HG03571 (cell line): Measurements from ENCODE around the gene SLC8A2.
"Not testable (repeated sequence)": the region's sequence is repeated elsewhere in the genome, so short reads cannot be mapped to it uniquely, and the experiment has no call there.

Source experiments
- ATAC-seq: cut with Tn5 transposase; IDR thresholded peaks from one replicate; pipeline ENCODE4 v1.9.1; 2021; ENCODE audit not compliant: unreplicated experiment

SLC8A2 gene

GRCh38 chr19:47415953-47416642, 55.6 kb downstream of the SLC8A2 start:
- no peak for ATAC-seq

DNA sequence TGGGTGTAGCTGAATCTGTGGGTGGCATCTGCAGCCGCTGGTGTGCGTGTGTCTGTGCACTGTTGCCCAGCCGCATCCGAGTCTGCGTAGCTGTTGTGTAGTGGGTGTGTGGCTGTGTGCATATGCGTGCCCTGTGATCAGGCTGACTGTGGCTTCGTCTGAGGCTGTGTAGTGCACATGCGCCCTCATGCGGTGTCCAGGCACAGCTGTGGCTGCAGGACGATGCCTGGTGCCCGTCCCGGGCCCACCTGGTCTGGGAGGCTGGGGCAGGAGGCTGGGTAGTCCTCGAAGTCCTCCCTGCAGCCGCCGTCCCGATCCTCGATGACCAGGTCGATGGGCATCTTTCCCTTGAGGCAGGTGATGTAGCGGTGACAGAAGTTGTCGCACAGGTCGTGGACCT, 57.2 kb downstream of the SLC8A2 start:
- no peak for ATAC-seq

GRCh38 chr19:47413941-47414340, 57.8 kb downstream of the SLC8A2 start:
- ATAC-seq = no peak

DNA sequence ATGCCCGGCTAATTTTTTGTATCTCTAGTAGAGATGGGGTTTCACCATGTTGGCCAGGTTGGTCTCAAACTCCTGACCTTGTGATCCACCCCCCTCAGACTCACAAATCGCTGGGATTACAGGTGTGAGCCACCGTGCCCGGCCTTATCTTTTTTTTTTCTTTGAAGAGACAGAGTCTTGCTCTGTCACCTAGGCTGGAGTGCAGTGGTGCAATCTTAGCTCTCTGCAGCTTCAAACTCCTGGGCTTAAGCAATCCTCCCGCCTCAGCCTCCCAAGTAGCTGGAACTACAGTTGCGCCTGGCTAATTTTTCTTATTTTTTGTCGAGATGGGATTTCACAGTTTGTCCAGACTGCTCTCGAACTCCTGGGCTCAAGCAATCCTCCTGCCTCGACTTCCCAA, 60.0 kb downstream of the SLC8A2 start:
- ATAC-seq = not testable (repeated sequence)

DNA sequence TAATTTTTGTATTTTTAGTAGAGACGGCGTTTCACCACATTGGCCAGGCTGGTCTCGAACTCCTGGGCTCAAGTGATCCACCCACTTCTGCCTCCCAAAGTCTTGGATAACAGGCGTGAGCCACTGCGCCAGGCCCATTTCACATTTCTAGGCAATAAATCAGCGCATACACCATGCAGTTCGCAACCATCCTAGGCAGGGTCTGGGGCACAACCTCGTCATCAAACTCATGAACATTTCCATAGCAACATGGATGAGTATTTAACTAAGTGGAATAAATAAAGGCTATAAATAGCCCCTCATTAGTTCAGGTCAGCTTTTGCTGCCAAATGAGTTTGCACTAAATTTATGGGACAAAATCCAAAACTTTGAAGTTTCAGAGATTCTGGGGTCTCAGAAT, 60.6 kb downstream of the SLC8A2 start:
- ATAC-seq = no peak

DNA sequence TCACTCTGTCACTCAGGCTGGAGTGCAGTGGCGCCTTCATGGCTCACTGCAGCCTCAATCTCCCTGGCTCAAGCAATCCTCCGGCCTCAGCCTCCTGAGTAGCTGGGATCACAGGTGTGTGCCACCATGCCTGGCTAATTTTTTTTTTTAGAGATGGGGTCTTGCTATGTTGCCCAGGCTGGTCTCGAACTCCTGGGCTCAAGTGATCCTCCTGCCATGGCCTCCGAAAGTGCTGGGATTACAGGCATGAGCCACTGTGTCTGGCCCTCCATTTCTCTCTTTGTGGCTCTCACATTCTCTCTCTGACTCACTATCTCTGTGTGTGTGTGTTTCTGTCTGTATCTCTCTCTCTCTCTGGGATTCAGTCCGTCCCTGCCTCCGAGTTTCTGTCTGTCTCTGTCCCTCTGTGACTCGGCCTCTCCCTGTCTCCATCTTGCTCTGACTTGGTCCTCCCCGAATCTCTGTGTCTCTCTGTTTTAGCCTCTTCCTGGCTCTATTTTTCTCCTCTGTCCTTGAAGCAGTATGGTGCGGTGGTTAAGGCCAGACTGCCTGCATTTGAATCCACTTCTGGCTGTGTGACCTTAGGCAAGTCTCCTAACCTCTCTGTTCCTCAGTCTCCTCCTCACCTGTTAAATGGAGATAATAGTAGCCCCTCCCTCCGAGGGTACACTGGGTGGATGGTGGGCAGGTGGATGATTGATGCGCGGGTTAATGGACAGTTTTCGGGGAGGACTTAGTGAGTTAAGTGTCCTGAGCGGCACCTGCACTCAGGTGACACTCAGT, 63.3 kb downstream of the SLC8A2 start:
- ATAC-seq = no peak

- ATAC-seq = no peak
Measured at GRCh38 chr19:47407417-47407774, 64.3 kb downstream of the SLC8A2 start.

DNA sequence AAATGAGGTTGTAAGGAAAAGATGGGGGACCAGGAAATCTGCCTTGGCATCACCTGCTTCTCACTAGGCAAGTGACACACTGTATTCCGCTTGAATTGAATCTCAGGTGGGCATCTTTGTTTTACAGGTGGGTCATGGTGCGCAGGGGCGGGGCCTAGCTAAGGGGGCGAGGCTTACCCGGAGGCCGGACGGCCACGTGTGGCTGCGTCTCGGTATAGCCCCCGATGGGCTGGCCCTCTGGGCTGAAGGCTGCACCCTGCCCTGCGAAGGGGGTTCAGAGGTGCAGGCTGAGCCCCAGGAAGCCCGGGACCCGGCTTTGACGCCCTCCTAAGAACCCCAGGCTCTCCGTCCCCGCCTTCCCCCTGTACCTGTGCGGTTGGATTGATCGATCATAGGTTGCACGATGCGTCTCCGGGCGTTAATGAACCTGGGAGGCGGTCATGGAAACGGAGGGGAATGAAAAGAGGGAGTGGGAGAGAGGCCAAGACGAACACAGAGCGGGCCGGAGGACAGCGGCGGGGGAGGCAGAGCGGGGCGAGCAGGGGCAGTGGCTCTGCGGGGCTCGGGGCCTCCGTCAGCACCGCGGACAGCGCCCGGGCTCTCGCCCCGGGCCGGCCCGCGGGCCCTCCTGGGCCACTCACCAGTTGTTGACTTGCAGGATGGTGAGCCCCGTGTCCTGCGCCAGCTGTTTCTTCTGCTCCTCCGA, 64.8 kb downstream of the SLC8A2 start:
- ATAC-seq = no peak

- ATAC-seq = no peak
Measured at GRCh38 chr19:47405854-47406417, 65.8 kb downstream of the SLC8A2 start.

DNA sequence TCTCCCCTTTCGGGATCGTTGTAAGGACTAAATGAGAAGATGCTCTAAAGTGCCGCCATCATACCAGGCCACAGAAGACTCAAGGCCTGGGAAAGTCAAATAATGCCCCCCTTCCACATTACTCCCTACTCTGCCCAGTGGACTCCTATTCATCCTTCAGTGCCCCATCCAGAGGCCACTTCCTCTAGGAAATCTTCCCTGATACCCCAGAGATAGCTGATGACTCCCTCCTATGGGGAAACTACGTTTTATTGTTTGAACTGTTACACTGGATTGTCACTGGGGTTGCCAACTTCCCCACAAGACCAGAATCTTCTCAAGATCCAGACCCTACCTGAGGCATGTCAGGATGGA, 66.5 kb downstream of the SLC8A2 start:
- ATAC-seq = no peak

- no peak for ATAC-seq
Measured at GRCh38 chr19:47404334-47405196, 67.1 kb downstream of the SLC8A2 start.

GRCh38 chr19:47402504-47402903, 69.2 kb downstream of the SLC8A2 start:
- ATAC-seq = no peak

DNA sequence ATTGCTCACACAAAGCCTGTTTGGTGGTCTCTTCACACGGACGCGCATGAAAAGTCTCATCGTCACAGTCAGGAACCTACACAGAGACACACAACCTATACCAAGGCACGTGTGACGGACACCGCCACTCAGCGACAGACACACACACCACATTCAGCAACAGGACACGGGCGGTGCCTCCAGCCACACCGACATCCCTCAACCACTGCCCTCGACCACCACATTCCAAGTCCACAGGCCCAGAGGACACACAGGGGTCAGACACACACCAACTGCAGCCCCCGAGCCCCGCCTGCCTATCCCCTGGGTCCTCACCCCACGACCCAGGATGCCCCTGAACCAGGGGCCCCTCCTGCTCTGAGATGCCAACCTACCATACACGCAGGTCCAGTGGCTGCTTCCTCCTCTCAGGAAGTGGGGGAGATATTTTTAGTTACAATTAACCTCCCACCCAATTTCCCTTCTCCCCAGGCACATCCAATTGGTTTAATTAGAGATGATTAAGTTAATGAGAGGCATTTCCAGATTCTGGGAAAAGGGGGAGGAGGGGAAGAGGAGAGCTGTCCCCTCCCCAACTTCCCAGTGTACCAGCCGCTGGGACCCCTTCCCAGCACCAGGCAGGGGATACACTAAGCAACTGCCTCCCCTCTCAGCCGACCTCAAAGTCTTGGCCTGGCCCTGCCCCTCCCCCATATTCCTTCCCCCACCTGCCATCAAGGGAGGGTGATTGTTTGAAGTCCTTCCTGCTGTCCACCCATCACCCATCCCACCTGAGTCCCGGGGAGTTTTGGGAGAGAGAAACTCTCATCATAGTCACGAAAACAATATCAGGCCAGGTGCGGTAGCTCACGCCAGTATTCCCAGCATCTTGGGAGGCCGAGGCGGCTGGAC, 72.7 kb downstream of the SLC8A2 start:
- no peak for ATAC-seq

DNA sequence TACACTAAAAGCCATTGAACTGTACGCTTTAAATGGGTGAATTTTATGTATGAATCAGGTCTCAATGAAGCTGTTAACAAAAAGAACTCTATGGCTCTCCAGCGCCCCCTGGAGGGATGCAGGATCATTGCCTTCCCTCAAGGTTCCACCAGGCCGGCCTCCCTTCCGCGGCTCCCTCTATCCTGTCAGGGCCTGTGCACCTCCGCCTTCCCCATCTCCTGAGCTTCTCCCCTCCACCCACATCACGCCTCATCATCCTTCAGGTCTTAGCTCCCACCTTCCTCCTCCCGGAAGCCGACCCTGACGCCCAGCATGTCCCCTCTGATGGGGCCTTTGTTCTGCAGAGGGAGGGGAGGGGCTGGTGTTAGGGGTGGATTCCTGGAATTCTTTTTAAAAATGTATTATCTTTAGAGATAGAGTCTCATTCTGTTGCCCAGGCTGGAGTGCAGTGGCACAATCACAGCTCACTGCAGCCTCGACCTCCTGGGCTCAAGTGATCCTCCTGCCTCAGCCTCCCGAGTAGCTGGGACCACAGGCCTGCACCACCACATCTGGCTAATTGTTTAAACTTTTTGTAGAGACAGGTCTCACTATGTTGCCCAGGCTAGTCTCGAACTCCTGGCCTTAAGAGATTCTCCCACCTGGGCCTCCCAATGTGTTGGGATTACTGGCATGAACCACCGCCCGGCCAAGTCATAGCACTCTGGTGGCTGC, 80.0 kb downstream of the SLC8A2 start:
- ATAC-seq = no peak

DNA sequence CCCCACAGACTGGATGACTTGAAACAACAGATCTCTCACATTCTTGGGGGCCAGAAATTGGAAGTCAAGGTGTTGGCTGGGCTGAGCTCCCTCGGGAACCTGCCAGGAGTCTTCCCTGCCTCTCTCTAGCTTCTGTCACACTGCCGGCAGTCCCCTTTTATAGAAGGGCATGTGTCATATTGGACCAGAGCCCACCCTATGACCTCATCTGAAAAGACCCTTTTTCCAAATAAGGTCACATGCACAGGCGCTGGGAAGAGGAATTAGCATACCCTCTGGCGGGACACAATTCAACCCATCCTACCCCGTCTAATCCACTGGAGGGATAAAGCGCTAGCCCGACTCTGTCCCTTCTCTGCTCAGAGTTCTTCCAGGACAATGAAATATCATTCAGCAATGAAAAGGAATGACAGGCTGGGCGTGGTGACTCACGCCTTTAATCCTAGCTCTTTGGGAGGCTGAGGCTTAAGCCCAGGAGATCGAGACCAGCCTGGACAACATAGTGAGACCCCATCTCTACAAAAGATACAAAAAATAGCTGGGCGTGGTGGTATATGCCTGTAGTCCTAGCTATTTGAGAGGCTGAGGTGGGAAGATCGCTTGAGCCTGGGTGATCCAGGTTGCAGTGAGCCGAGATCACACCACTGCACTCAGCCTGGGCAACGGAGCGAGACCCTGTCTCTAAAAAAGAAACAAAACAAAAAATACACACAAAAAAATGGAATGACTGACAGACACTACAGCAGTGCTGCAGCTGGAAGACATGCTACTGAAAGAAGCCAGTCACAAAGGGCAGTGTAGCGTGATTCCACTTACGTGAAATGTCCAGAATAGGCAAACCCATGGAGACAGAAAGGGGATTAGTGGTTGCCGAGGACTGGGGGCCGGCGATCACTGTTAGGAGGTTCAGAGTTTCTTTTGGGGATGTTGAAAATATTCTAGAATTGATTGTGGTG, 80.9 kb downstream of the SLC8A2 start:
- ATAC-seq = no peak

GRCh38 chr19:47389150-47389556, 82.5 kb downstream of the SLC8A2 start:
- no peak for ATAC-seq

DNA sequence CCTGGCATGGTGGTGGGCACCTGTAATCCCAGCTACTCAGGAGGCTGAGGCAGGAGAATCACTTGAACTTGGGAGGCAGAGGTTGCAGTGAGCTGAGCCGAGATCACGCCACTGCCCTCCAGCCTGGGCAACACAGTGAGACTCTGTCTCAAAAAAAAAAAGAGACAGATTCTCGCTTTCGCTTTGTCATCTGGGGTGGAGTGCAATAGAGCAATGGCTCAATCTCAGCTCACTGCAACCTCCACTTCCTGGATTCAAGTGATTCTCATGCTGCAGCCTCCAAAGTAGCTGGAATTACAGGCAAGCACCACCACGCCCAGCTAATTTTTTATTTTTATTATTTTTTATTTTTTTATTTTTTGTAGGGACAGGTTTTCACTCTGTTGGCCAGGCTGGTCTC, 83.0 kb downstream of the SLC8A2 start:
- ATAC-seq = not testable (repeated sequence)

DNA sequence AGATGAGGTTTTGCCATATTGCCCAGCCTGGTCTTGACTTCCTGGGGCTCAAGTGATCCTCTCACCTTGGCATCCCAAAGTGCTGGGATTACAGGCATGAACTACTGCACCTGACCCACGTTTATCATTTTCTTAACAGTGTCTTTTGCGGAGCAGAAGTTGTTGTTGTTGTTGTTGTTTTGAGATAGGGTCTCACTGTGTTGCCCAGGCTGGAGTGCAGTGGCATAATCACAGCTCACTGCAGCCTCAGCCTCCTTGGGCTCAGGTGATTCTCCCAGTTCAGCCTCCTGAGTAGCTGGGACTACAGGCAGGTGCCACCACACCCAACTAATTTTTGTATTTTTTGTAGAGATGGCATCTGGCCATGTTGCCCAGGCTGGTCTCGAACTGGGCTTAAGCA, 84.1 kb downstream of the SLC8A2 start:
- ATAC-seq = not testable (repeated sequence)
